HG03520 (cell line): Measurements from ENCODE around the gene ZNF496.
"Not testable (repeated sequence)": the region's sequence is repeated elsewhere in the genome, so short reads cannot be mapped to it uniquely, and the experiment has no call there.

Experiments
- ATAC-seq: cut with Tn5 transposase; IDR thresholded peaks from one replicate; pipeline ENCODE4 v1.9.1; 2021; ENCODE audit warnings: mild to moderate bottlenecking, moderate library complexity; ENCODE audit not compliant: unreplicated experiment

Gene ZNF496

GRCh38 chr1:247295746-247296145 lies 35.9 kb downstream of the ZNF496 start:
- no peak for ATAC-seq

GRCh38 chr1:247295274-247295684 lies 36.4 kb downstream of the ZNF496 start:
- ATAC-seq: no peak

- ATAC-seq: no peak
Measured at GRCh38 chr1:247294282-247294681, 37.4 kb downstream of the ZNF496 start.

GRCh38 chr1:247293047-247293446 lies 38.6 kb downstream of the ZNF496 start:
- ATAC-seq: no peak

- ATAC-seq: no peak
Measured at GRCh38 chr1:247291833-247292561, 39.7 kb downstream of the ZNF496 start.

DNA sequence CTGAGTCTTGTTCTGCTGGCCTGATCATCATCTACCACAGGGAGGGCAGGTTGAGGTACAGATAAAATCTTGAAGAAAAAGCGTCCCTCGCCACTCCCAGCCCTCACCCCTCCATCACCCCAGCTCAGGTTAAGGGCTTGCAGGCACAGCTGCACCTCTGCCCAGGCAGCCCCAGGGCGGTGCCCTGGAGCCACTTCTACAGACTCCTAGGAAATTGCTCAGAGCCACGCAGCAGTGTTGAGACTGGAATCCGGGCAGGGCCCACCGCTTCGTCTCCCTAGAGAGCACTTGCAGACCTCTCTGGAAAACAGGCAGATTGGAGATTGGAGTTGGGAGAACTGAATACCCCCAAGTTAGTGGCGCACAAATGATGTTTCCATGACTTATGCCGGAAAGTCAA lies 40.5 kb downstream of the ZNF496 start:
- ATAC-seq: no peak

GRCh38 chr1:247290576-247290975 lies 41.1 kb downstream of the ZNF496 start:
- no peak for ATAC-seq

DNA sequence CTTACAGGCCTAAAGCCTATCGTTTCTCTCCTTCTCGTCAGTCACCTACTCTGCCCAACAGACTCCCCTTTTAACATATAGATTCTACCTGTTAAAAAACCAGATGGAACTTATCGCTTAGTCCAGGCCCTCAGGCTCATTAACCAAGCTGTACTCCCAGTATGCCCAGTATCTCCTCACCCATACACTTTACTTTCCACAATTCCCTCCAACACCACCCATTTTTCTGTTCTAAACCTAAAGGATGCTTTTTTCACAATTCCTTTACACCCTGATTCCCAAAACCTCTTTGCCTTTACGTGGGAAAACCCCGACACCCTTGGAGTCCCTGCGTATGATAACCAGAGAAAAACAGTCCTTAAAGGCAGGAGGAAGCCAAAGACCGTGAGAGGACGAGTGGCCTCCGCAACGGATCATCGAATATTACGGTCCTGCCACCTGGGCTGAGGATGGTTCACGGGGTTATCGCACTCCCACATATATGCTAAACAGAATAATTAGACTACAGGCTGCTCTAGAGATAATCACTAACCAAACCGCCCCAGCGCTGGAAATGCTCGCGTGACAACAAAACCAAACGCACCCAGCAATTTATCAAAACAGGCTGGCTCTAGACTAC lies 42.3 kb downstream of the ZNF496 start:
- not testable (repeated sequence) for ATAC-seq

DNA sequence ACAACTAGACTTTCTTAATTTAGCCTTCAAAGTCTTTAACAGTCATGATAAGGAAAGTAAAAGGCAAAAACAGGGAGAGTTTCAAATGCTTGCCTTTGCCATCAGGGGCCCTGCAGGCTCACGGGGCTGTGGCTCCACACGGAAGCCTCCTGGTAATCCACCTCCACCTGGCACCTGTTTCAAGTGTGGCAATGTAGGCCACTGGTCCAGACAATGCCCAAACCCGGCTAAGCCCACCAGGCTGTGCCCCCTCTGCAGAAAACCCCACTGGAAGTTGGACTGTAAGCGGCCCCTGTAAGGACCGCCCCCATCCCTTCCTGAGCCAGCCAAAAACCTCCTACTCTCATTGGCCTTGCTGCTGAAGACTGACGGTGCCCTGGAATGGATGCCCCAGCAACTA lies 43.3 kb downstream of the ZNF496 start:
- ATAC-seq: no peak

DNA sequence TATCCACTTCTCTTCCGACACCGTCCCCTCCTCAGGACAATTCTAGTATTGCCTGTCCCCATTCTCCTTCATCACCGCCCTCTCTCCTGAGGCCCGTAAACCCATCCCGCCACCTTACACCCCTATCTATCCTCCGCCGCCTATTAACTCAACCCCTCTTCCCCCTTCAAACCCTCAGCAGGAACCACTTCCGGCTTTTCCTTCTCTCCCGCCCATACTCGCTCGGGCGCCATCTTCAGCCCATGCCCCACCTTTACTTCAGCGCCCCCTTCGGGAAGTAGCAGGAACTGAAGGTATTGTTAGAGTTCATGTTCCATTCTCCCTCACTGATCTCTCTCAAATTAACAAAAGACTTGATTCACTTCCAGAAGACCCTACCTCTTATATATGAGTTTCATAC lies 44.2 kb downstream of the ZNF496 start:
- ATAC-seq: no peak

DNA sequence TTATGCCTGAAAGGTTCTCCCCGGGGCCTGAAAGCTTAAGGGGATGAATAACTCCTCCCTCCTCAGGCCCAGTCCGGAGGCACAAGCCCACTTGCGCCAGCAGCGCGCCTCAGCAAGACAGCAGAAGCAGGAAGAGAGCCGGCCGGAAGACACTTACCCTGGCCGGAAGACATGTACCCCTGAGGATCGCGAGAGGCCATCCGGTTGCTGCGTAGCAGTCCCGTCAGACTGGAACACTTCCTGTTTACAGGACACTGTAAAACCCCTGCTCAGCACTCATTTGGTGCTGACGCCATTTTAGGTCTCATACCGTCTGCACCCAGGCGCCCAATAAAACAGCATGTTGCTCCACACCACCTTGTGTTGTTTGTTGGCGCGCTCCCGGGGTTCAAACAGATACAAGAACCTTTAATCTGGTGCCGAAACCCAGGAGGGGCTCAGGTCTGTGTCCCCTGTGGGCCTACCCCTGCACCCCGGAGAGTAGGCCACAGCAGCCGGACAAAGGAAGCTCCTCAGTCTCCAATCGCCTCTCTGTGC lies 45.5 kb downstream of the ZNF496 start:
- ATAC-seq: no peak

DNA sequence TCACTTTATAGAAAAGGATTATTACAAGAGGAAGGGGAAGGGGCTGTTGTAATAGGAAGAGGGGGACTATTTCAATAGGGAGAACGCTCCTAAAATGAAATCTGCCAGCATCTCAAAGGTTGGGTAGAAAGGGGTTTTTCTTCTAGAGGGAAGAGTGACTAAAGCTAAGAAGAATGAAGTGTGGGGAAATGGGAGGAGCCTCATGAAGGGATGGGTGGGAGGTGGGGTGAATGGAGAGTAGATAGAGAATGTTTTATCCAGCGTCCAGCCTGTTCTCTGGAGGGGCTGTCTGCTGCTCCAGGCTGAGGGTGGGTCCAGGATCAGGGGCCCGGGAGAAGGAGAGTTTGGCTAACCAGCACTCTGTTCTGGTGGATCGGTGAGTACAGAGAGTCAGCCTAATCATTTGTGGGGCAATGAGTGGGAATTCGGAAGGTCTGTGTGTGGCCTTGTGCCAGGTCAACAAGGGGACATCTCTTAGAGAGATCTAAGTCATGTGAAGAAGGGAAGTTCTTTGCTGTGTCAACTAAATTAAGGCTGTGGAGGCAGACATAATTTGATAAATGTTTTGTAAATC lies 50.6 kb downstream of the ZNF496 start:
- ATAC-seq: no peak

DNA sequence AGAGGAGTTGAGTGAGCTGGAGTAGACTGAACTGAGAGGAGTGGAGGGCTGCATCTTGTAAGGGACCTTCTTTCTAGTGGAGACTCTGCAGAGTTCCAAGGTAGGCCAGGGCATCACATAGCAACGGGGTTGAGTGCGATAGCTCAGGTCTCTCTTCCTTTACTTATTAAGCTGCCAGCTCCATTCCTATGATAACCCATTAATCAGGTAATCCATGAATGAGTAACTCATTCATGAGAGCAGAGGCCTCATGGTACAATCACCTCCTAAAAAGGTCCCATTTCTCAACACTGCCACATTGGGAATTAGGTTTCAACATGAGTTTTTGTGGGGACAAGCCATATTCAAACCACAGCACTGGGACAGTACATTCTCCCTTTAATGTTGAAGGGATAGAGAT lies 54.5 kb downstream of the ZNF496 start:
- no peak for ATAC-seq

DNA sequence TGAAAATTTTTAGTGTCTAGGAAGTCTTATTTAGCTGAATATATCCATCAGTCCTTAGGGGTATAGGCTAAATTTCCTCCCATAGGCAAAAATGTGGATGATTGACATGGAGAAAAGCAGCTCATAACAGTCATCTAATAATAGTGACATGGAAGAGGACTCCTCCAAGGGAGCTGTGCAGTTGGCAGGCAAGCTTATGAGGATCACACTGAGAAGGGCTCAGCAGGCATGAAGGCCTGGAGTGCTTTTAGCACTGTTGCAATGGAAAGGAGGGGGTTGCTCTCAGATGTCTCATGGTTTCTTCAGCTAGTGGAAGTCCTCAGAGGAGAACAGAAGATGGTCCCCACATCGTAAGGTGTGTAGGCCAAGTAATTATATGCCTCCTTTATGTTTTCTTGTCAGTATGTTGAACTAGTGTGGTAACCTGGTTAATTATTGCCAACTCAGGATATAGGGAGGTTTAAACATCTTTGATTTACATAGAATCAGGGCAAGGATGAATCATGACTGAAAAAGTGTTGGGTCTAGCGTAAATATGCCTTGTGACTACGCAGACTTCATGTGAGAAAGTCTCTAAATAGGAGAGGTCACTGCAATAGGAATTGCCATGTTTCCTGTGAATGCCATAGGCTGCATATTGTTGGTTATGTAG lies 56.9 kb downstream of the ZNF496 start:
- no peak for ATAC-seq

DNA sequence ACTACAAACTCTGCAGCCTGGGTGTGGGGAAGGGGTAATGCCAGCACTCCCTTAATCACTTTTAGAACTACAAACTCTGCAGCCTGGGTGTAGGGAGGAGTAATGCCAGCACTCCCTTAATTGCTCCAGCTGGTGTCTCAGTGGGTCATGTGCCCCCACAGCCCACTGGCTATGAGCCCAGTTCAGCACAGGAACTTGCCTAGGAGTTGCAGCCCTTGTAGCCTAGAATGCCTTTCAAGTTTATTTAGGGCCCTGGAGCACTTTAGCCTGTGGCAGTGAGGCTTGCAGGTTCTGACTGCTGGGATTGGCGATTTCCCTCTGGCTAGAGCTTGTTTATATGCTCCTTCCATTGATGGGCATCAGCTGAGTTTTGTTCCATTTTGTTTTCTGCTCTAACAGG lies 58.7 kb downstream of the ZNF496 start:
- no peak for ATAC-seq

- no peak for ATAC-seq
Measured at GRCh38 chr1:247270003-247270402, 61.7 kb downstream of the ZNF496 start.

DNA sequence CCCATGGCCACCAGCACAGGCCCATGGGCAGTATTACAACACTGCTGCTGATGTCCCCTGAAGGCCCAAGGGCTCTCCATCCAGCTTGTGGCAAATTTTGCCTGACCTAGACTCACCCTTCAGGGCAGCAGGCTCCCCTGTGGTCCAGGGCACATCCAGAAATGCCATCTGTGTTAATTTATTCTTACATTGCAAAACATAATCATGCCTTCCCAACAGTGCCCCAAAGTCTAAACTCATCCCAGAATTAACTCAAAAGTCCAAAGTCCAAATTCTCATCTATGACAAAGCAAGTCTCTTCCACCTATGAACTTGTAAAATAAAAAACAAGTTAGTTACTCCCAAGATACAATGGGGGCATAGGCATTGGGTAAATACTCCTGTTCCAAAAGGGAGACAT lies 62.5 kb downstream of the ZNF496 start:
- no peak for ATAC-seq

- no peak for ATAC-seq
Measured at GRCh38 chr1:247268390-247269045, 63.1 kb downstream of the ZNF496 start.

- ATAC-seq: no peak
Measured at GRCh38 chr1:247266053-247266452, 65.6 kb downstream of the ZNF496 start.

GRCh38 chr1:247255772-247256171 lies 75.9 kb downstream of the ZNF496 start, which contains the start of gene VN1R5:
Gene VN1R5, plus strand, starts transcription at chr1:247256072.
- not testable (repeated sequence) for ATAC-seq

- no peak for ATAC-seq
Measured at GRCh38 chr1:247247568-247247967, 84.1 kb downstream of the ZNF496 start.
